Heart left ventricle (tissue), 16 donors: ENCODE data around the gene TSSC4. TPM values are rescaled to one million over a fixed set of nuclear protein-coding genes. Genes with fewer than 3 reads are reported as not detected.

Experiments used
- ATAC-seq, 4 donors: fragments of 200-7000 bp; cut with Tn5 transposase; one replicate each; pipeline ENCODE4 v1.9.1; 2020 to 2022; ENCODE audit warnings: moderate library complexity in 4 of 4, mild to moderate bottlenecking in 3 of 4, moderate number of reproducible peaks in 1 of 4
- DNase-seq, 5 donors: peaks; one replicate each; pipeline ENCODE4 v3.0.0-alpha.2; 2020
- H3K27ac ChIP-seq, 12 donors: fragments of 200-600 bp; sonication (generic) in 4 of 12; one replicate each; pipeline versions ENCODE4 v1.5.0 to v1.8.0; 2016 to 2022; ENCODE audit warnings: mild to moderate bottlenecking in 2 of 12
- H3K27me3 ChIP-seq, 9 donors: fragments of 200-600 bp; sonication (generic) in 2 of 9; one replicate each; pipeline versions ENCODE4 v1.5.1 to v1.8.0; 2016 to 2022; ENCODE audit warnings: mild to moderate bottlenecking in 3 of 9
- H3K36me3 ChIP-seq, 9 donors: fragments of 200-600 bp; sonication (generic) in 2 of 9; one replicate each; pipeline versions ENCODE4 v1.5.0 to v1.8.0; 2018 to 2022; ENCODE audit warnings: mild to moderate bottlenecking in 2 of 9
- H3K4me1 ChIP-seq, 12 donors: fragments of 200-600 bp; sonication (generic) in 4 of 12; one replicate each; pipeline versions ENCODE4 v1.5.0 to v1.8.0; 2016 to 2022; ENCODE audit warnings: mild to moderate bottlenecking in 3 of 12
- H3K4me3 ChIP-seq, 12 donors: fragments of 200-600 bp; sonication (generic) in 4 of 12; one replicate each; pipeline versions ENCODE4 v1.5.0 to v1.8.0; 2017 to 2022; ENCODE audit warnings: mild to moderate bottlenecking in 9 of 12, moderate library complexity in 4 of 12
- H3K9me3 ChIP-seq, 12 donors: fragments of 200-600 bp; sonication (generic) in 4 of 12; one replicate each; pipeline versions ENCODE4 v1.5.0 to v1.8.0; 2016 to 2022; ENCODE audit warnings: mild to moderate bottlenecking in 1 of 12
- CTCF ChIP-seq, 12 donors: fragments of 200-600 bp; sonication (generic) in 4 of 12; IDR thresholded peaks; one replicate each; pipeline versions ENCODE4 v1.5.0 to v1.8.0; 2018 to 2022; ENCODE audit warnings: antibody characterized with exemption in 12 of 12, mild to moderate bottlenecking in 5 of 12
- POLR2A ChIP-seq, 2 donors: fragments of 450-650 bp; IDR thresholded peaks; one replicate each; pipeline ENCODE4 v1.6.1; 2017; ENCODE audit warnings: antibody characterized with exemption in 2 of 2, mild to moderate bottlenecking in 2 of 2, moderate library complexity in 2 of 2
- WGBS, 4 donors: extraction: QIAGEN DNeasy Blood & Tissue Kit in 2 of 4; methylation state at CpG; one replicate each; pipeline versions ENCODE4 v1.1.5 to v1.1.7; 2013 to 2018; 5-methylcytosine and 5-hydroxymethylcytosine counted together
- intact Hi-C, 10 donors: fragments of 100-400 bp; cut with DNase I; formaldehyde crosslinking; loops; one replicate each; pipeline versions ENCODE4 v1.11.1 to v1.14.2; 2022
- polyA plus RNA-seq, 2 donors: library from polyadenylated mRNA; stranded (reverse); fragments of 200-250 nt; gene quantifications; one replicate each; pipeline ENCODE4 v1.2.3, GENCODE V29; 2013
- total RNA-seq, 9 donors: library from RNA; depleted of rRNA in 2 of 9; stranded (reverse); fragments of >200 nt in 2 of 9; fragmentation: NEBNext Ultra II Directional in 3 of 9; extraction: Animal tissue kit (Norgen Biotek cat#: 25700) in 3 of 9; gene quantifications; one replicate each; pipeline versions ENCODE4 v1.1.0 to v1.2.4, GENCODE V29; 2016 to 2023
- donor health status: ischemic (EF 13 %, LVEDD 7.1; RV severe dilation, severe dysfunction).
- donor health status: healthy with polysubstance abuse.
- donor health status: DM: no; HTN: yes; CAD: no.
- donor health status: DM: no; HTN: no; CAD: no.
- donor health status: ischemic (EF 25% LVEDD 6.9; RV normal size, moderate dysfunction).
- donor health status: ischemic (EF 25% LVEDD 5.7; RV mildly dilated, moderate dysfunction).
- donor health status: healthy.
- donor health status: DM: yes; HTN: yes; CAD: no.
- donor health status: ischemic (EF 35%, LVEDD 5.7; RV mildly dilated, moderate dysfunction).
- donor health status: nonischemic (EF 11% LVEDD 7.7; RV severe dilation, severe dysfunction).
- donor health status: DM: yes; HTN: yes; CAD: no.
- donor health status: PGD.
- donor health status: ischemic (EF 29% LVEDD 5.4; RV normal size, mild dysfunction).
- donor health status: nonischemic (EF 23%, LVEDD 6.1; RV moderate dilation, normal function).

The TSSC4 gene
- total and polyA plus RNA-seq, 11 donors: 23.4 to 75.9 (median 37.2) TPM

DNA sequence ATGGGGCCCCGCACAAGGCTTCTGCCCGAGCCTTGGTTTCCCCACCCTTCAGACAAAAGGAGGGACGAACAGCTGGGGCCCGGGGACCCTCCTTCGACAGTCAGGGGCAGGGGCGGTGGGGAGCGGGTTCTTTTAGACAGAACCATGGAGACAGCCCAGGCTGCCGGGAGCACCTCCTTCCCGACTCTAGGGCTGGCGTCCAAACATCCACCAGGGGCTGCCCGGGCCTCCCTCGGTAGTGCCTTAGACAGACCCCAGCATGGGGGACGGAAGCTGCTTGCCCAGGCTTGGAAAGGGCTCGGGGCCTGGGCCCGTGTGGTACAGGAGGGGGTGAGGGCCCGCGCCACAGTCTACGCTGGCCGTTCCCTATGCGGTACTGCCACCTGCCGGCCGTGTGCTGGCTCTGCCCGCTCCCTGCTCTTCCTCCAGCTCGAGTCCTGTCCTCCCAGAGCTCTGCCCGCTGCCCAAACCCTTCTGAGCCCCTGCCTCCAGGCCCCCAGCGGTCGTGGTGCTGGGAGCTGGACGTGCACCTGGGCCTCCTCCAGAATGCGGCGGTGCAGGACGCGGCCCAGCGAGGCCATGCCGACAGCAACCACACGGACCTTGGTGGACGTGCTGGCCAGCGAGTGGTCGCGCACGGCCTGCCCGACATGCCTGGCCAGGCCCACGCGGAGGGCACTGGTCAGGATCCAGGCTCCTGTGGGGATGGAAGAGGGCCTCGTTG is 20.1 kb downstream of the TSSC4 start:
- Histone ChIP-seq H3K4me3 (peak overlapping the region in 2 of 12 donors; percentile 16 to 18), H3K27ac (peak overlapping the region in 1 of 12 donors; percentile 24), H3K36me3 (no peaks in the 10 kb centered on the region), H3K27me3 (peaks cover 0 to 13% (median 0%) of the 10 kb centered on the region in 9 donors), H3K9me3 (no peaks in the 10 kb centered on the region), H3K4me1 (peaks cover 0 to 13% (median 0%) of the 10 kb centered on the region in 12 donors)
- WGBS, 4 donors: 22 to 33% (median 23%) methylated on average over 25 to 44 of the region's 44 CpGs
- TF ChIP-seq POLR2A (IDR thresholded peaks at IDR 0.05) (no peak), CTCF (IDR thresholded peaks at IDR 0.05) (peak; percentile 89 to 97 (median 93))
- intact Hi-C loops: loop anchor here (1.0 to 2.0 kb wide), 7 partner anchors 115 to 254 kb away; no protein-coding TSS in a partner anchor
- ATAC-seq (peak; percentile 85 to 95 (median 92)), DNase-seq (peak; percentile 66 to 89 (median 74))

GRCh38 chr11:2421226-2421994 is 20.9 kb downstream of the TSSC4 start:
- H3K36me3 ChIP-seq: no peaks in the 10 kb centered on the region
- peaks cover 0 to 13% (median 0%) of the 10 kb centered on the region in 9 donors for H3K27me3 ChIP-seq
- no peak for TF ChIP-seq POLR2A (IDR thresholded peaks at IDR 0.05)
- no peak for TF ChIP-seq CTCF (IDR thresholded peaks at IDR 0.05)
- ATAC-seq (no peak), DNase-seq (peak in 3 of 5 donors; percentile 24 to 57 (median 32))
- intact Hi-C loops: loop anchor here in 5 of 10 donors (2.0 kb wide), 4 partner anchors 117 to 235 kb away; no protein-coding TSS in a partner anchor
- no peak overlapping the region for H3K27ac ChIP-seq
- 63 to 78% (median 69%) methylated on average over 12 to 19 of the region's 19 CpGs for WGBS, 4 donors
- peaks cover 0 to 13% (median 0%) of the 10 kb centered on the region in 12 donors for H3K4me1 ChIP-seq
- no peaks in the 10 kb centered on the region for H3K9me3 ChIP-seq
- H3K4me3 ChIP-seq: no peak overlapping the region

- no peaks in the 10 kb centered on the region for H3K9me3 ChIP-seq
- peak in 3 of 5 donors; percentile 23 to 52 (median 25) for DNase-seq
- 85 to 95% (median 88%) methylated on average over 11 to 17 of the region's 17 CpGs for WGBS, 4 donors
- peaks cover 0 to 13% (median 0%) of the 10 kb centered on the region in 9 donors for H3K27me3 ChIP-seq
- no peak for ATAC-seq
- no peak overlapping the region for H3K4me3 ChIP-seq
- TF ChIP-seq CTCF (IDR thresholded peaks at IDR 0.05) (no peak), POLR2A (IDR thresholded peaks at IDR 0.05) (no peak)
- H3K27ac ChIP-seq: no peak overlapping the region
- intact Hi-C loops: loop anchor here in 5 of 10 donors (2.0 kb wide), 4 partner anchors 117 to 235 kb away; no protein-coding TSS in a partner anchor
- H3K36me3 ChIP-seq: no peaks in the 10 kb centered on the region
- H3K4me1 ChIP-seq: peaks cover 0 to 13% (median 0%) of the 10 kb centered on the region in 12 donors
Observed at GRCh38 chr11:2421996-2422395, 21.4 kb downstream of the TSSC4 start.
